Left ventricle myocardium inferior (tissue), 1 donor: Measurements from ENCODE around the gene PAIP1. TPM values are rescaled to one million over a fixed set of nuclear protein-coding genes. Genes with fewer than 3 reads are reported as not detected.

ENCODE experiments used
- DNase-seq: peaks from one replicate; pipeline ENCODE4 v3.0.0-alpha.2; 2020
- H3K27ac ChIP-seq: fragments of 200-600 bp; replicated peaks from 2 replicates; pipeline ENCODE4 v1.8.0; 2021
- H3K27me3 ChIP-seq: fragments of 200-600 bp; 2 replicates; pipeline ENCODE4 v1.8.0; 2021; ENCODE audit warnings: low read depth
- H3K36me3 ChIP-seq: fragments of 200-600 bp; 2 replicates; pipeline ENCODE4 v1.8.0; 2021
- H3K4me1 ChIP-seq: fragments of 200-600 bp; 2 replicates; pipeline ENCODE4 v1.8.0; 2021
- H3K4me3 ChIP-seq: fragments of 200-600 bp; 2 replicates; pipeline ENCODE4 v1.8.0; 2021; ENCODE audit warnings: mild to moderate bottlenecking, moderate library complexity
- H3K9me3 ChIP-seq: fragments of 200-600 bp; replicated peaks from 2 replicates; pipeline ENCODE4 v1.8.0; 2021
- CTCF ChIP-seq: fragments of 200-600 bp; IDR thresholded peaks from 2 replicates; pipeline ENCODE4 v1.8.0; 2021; ENCODE audit warnings: antibody characterized with exemption, mild to moderate bottlenecking, borderline replicate concordance
- intact Hi-C: fragments of 100-400 bp; cut with micrococcal nuclease; formaldehyde crosslinking; loops from one replicate; pipeline ENCODE4 v1.11.0; 2022
- total RNA-seq: library from RNA; stranded (reverse); fragmentation: NEBNext Ultra II Directional; extraction: Animal tissue kit (Norgen Biotek cat#: 25700); gene quantifications from one replicate; pipeline ENCODE4 v1.2.1, GENCODE V29; 2021
- donor health status: DM: no; HTN: yes; CAD: no; lungs with severe emphysema.

PAIP1 gene
- total RNA-seq, 1 donor from 2014 or later, result 129 TPM

- H3K27ac ChIP-seq, result no peak overlapping the region
- intact Hi-C loops, result no loop called here
- H3K4me3 ChIP-seq, result no peak overlapping the region
- no peaks in the 10 kb centered on the region for H3K9me3 ChIP-seq
- no peaks in the 10 kb centered on the region for H3K36me3 ChIP-seq
- TF ChIP-seq CTCF, result no peak
- DNase-seq, result no peak
- H3K4me1 ChIP-seq, result no peaks in the 10 kb centered on the region
- no peaks in the 10 kb centered on the region for H3K27me3 ChIP-seq
These were observed 59.4 kb downstream of the PAIP1 start for GRCh38 chr5:43497311-43498104.

GRCh38 chr5:43491326-43491725 is 65.6 kb downstream of the PAIP1 start:
- no peak overlapping the region for H3K27ac ChIP-seq
- DNase-seq, result no peak
- intact Hi-C loops, result no loop called here
- H3K9me3 ChIP-seq, result no peaks in the 10 kb centered on the region
- no peak overlapping the region for H3K4me3 ChIP-seq
- H3K4me1 ChIP-seq, result no peaks in the 10 kb centered on the region
- peaks cover 11% of the 10 kb centered on the region for H3K36me3 ChIP-seq
- no peaks in the 10 kb centered on the region for H3K27me3 ChIP-seq
- TF ChIP-seq CTCF, result no peak

- Histone ChIP-seq H3K4me1 (peaks cover 29% of the 10 kb centered on the region), H3K27me3 (no peaks in the 10 kb centered on the region), H3K27ac (no peak overlapping the region), H3K36me3 (peaks cover 9% of the 10 kb centered on the region), H3K4me3 (no peak overlapping the region), H3K9me3 (no peaks in the 10 kb centered on the region)
- intact Hi-C loops, result no loop called here
- DNase-seq, result no peak
- TF ChIP-seq CTCF, result no peak
These were observed 70.5 kb downstream of the PAIP1 start for GRCh38 chr5:43486353-43486752.

GRCh38 chr5:43485406-43485805 is 71.5 kb downstream of the PAIP1 start:
- H3K27ac ChIP-seq, result peak overlapping the region; percentile 98
- intact Hi-C loops, result no loop called here
- no peak for TF ChIP-seq CTCF

GRCh38 chr5:43484106-43484849 is 72.6 kb downstream of the PAIP1 start:
- Histone ChIP-seq H3K27ac (peak overlapping the region; percentile 98), H3K27me3 (no peaks in the 10 kb centered on the region), H3K4me3 (peak overlapping the region; percentile 92), H3K4me1 (peaks cover 39% of the 10 kb centered on the region), H3K9me3 (no peaks in the 10 kb centered on the region), H3K36me3 (peaks cover 5% of the 10 kb centered on the region)
- peak; percentile 76 for DNase-seq
- TF ChIP-seq CTCF, result peak; percentile 82
- intact Hi-C loops, result no loop called here

More at GRCh38 chr5:43485406-43485805, 71.5 kb downstream of the PAIP1 start:
- no peaks in the 10 kb centered on the region for H3K9me3 ChIP-seq
- H3K4me3 ChIP-seq, result no peak overlapping the region
- DNase-seq, result no peak
- H3K36me3 ChIP-seq, result peaks cover 9% of the 10 kb centered on the region
- H3K27me3 ChIP-seq, result no peaks in the 10 kb centered on the region
- H3K4me1 ChIP-seq, result peaks cover 29% of the 10 kb centered on the region
